ENCODE results near the gene MAP2K2. TPM values are rescaled to one million over a fixed set of nuclear protein-coding genes. Genes with fewer than 3 reads are reported as not detected.
A peak's percentile ranks its signal among the peaks of the same experiment; 100 is the strongest.

MAP2K2 gene
- total RNA-seq, 3 donors from 2014 or later, result 173 to 221 (median 192) TPM

GRCh38 chr19:4077007-4077374 lies 46.9 kb downstream of the MAP2K2 start:
- H3K36me3 ChIP-seq (ENCODE audit: low read depth), result no peaks in the 10 kb centered on the region
- DNase-seq (peak in 1 of 3 donors; percentile 40), ATAC-seq (no peak)
- no peak overlapping the region for H3K4me3 ChIP-seq
- intact Hi-C loops (cut with DNase I, micrococcal nuclease), result no loop called here
- no peak for TF ChIP-seq CTCF (IDR thresholded peaks at IDR 0.05)
- H3K9me3 ChIP-seq, result no peaks in the 10 kb centered on the region
- peaks cover 9% of the 10 kb centered on the region for H3K4me1 ChIP-seq (ENCODE audit: low read depth)

DNA sequence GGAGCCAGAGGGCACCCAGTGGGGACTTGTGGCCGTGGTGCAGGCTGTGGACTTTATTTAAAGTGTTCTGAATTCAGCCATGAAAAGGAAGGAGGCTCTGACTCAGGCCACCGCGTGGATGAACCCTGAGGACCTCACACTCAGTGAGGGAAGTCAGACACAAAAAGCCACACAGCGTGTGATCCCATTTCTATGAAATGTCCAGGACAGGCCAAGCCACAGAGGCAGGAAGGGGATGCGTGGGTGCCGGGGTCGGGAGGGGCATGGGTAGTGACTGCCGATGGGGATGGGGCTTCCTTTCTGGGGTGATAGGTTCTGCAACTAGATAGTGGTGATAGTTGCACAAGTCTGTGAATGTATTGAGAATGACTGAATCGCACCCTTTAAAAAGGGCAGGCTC lies 48.5 kb downstream of the MAP2K2 start:
- intact Hi-C loops (cut with DNase I, micrococcal nuclease), result no loop called here
- ATAC-seq, result no peak
- H3K36me3 ChIP-seq (ENCODE audit: low read depth), result no peaks in the 10 kb centered on the region
- no peak overlapping the region for H3K4me3 ChIP-seq
- TF ChIP-seq CTCF (IDR thresholded peaks at IDR 0.05), result no peak
- no peaks in the 10 kb centered on the region for H3K9me3 ChIP-seq
- DNase-seq, result peak in 1 of 3 donors; percentile 26
- H3K4me1 ChIP-seq (ENCODE audit: low read depth), result peaks cover 8% of the 10 kb centered on the region

GRCh38 chr19:4071610-4072009 lies 52.3 kb downstream of the MAP2K2 start:
- Histone ChIP-seq H3K36me3 (ENCODE audit: low read depth) (no peaks in the 10 kb centered on the region), H3K4me1 (ENCODE audit: low read depth) (peaks cover 5% of the 10 kb centered on the region), H3K9me3 (no peaks in the 10 kb centered on the region), H3K4me3 (no peak overlapping the region)
- DNase-seq (no peak), ATAC-seq (no peak)
- no peak for TF ChIP-seq CTCF (IDR thresholded peaks at IDR 0.05)
- intact Hi-C loops (cut with DNase I, micrococcal nuclease), result no loop called here

GRCh38 chr19:4069331-4069959 lies 54.5 kb downstream of the MAP2K2 start:
- ATAC-seq (no peak), DNase-seq (peak; percentile 62 to 87 (median 67))
- Histone ChIP-seq H3K9me3 (no peaks in the 10 kb centered on the region), H3K4me1 (ENCODE audit: low read depth) (peaks cover 5% of the 10 kb centered on the region), H3K36me3 (ENCODE audit: low read depth) (no peaks in the 10 kb centered on the region), H3K4me3 (no peak overlapping the region)
- TF ChIP-seq CTCF (IDR thresholded peaks at IDR 0.05), result no peak
- intact Hi-C loops (cut with DNase I, micrococcal nuclease), result no loop called here

- TF ChIP-seq CTCF (IDR thresholded peaks at IDR 0.05), result no peak
- DNase-seq (peak; percentile 73 to 83 (median 80)), ATAC-seq (no peak)
- Histone ChIP-seq H3K4me1 (ENCODE audit: low read depth) (peaks cover 7% of the 10 kb centered on the region), H3K4me3 (peak overlapping the region; percentile 76), H3K9me3 (no peaks in the 10 kb centered on the region), H3K36me3 (ENCODE audit: low read depth) (no peaks in the 10 kb centered on the region)
- intact Hi-C loops (cut with DNase I, micrococcal nuclease), result no loop called here
Measured at GRCh38 chr19:4068047-4068966, 55.6 kb downstream of the MAP2K2 start.

Data from mucosa of descending colon (tissue), 3 donors.